ENCODE measurements around the gene BRSK2. TPM values are rescaled to one million over a fixed set of nuclear protein-coding genes. Genes with fewer than 3 reads are reported as not detected.

BRSK2 gene
- total RNA-seq, 3 donors from 2014 or later (not counting 1 experiment from before 2014, with no cell fraction given): 0.11 to 0.14 TPM; not detected in 1

GRCh38 chr11:1445741-1446445, 56.2 kb downstream of the BRSK2 start:
- Mint-ChIP-seq H3K4me3 (no peak overlapping the region), H3K9me3 (no peaks in the 10 kb centered on the region), H3K27me3 (ENCODE audit: low read depth in 2 of 2) (no peaks in the 10 kb centered on the region), H3K27ac (no peak overlapping the region), H3K36me3 (no peaks in the 10 kb centered on the region), H3K4me1 (no peaks in the 10 kb centered on the region)
- H3K27me3 ChIP-seq (ENCODE audit: control insufficient read depth, insufficient read depth, low read length): no peaks in the 10 kb centered on the region
- no peak overlapping the region for H3K27ac ChIP-seq (ENCODE audit: low read length)
- DNase-seq (no peak), ATAC-seq (no peak)
- 94% methylated on average over 30 of the region's 30 CpGs for WGBS (ENCODE audit: insufficient coverage)
- H3K9me3 ChIP-seq (ENCODE audit: control insufficient read depth, insufficient read depth, low read length): no peaks in the 10 kb centered on the region
- TF ChIP-seq CTCF (IDR thresholded peaks at IDR 0.05): no peak
- H3K36me3 ChIP-seq (ENCODE audit: control insufficient read depth, insufficient read depth, low read length): no peaks in the 10 kb centered on the region
- no peaks in the 10 kb centered on the region for H3K4me1 ChIP-seq (ENCODE audit: control insufficient read depth, insufficient read depth, low read length)
- no peak overlapping the region for H3K4me3 ChIP-seq (ENCODE audit: low read length)
- intact Hi-C loops (cut with micrococcal nuclease): no loop called here

- TF ChIP-seq CTCF (IDR thresholded peaks at IDR 0.05): no peak
- DNase-seq: no peak
Measured at GRCh38 chr11:1446623-1447022, 56.9 kb downstream of the BRSK2 start.

GRCh38 chr11:1447845-1448825, 58.4 kb downstream of the BRSK2 start:
- Histone ChIP-seq H3K4me3 (ENCODE audit: low read length) (no peak overlapping the region), H3K9me3 (ENCODE audit: control insufficient read depth, insufficient read depth, low read length) (no peaks in the 10 kb centered on the region), H3K4me1 (ENCODE audit: control insufficient read depth, insufficient read depth, low read length) (no peaks in the 10 kb centered on the region), H3K27ac (ENCODE audit: low read length) (no peak overlapping the region), H3K36me3 (ENCODE audit: control insufficient read depth, insufficient read depth, low read length) (no peaks in the 10 kb centered on the region), H3K27me3 (ENCODE audit: control insufficient read depth, insufficient read depth, low read length) (no peaks in the 10 kb centered on the region)
- Mint-ChIP-seq H3K36me3 (no peaks in the 10 kb centered on the region), H3K9me3 (no peaks in the 10 kb centered on the region), H3K4me3 (no peak overlapping the region), H3K27me3 (ENCODE audit: low read depth in 2 of 2) (no peaks in the 10 kb centered on the region), H3K4me1 (no peaks in the 10 kb centered on the region), H3K27ac (no peak overlapping the region)
- WGBS (ENCODE audit: insufficient coverage): 91% methylated on average over 49 of the region's 49 CpGs
- intact Hi-C loops (cut with micrococcal nuclease): no loop called here
- no peak for TF ChIP-seq CTCF (IDR thresholded peaks at IDR 0.05)
- DNase-seq (no peak), ATAC-seq (no peak)

More at GRCh38 chr11:1446623-1447022, 56.9 kb downstream of the BRSK2 start:
- H3K9me3 ChIP-seq (ENCODE audit: control insufficient read depth, insufficient read depth, low read length): no peaks in the 10 kb centered on the region
- ATAC-seq: no peak
- no peaks in the 10 kb centered on the region for H3K4me1 ChIP-seq (ENCODE audit: control insufficient read depth, insufficient read depth, low read length)
- H3K4me3 ChIP-seq (ENCODE audit: low read length): no peak overlapping the region
- no peak overlapping the region for H3K27ac ChIP-seq (ENCODE audit: low read length)
- Mint-ChIP-seq H3K4me3 (no peak overlapping the region), H3K4me1 (no peaks in the 10 kb centered on the region), H3K36me3 (no peaks in the 10 kb centered on the region), H3K27ac (no peak overlapping the region), H3K27me3 (ENCODE audit: low read depth in 2 of 2) (no peaks in the 10 kb centered on the region), H3K9me3 (no peaks in the 10 kb centered on the region)
- 82% methylated on average over 9 of the region's 9 CpGs for WGBS (ENCODE audit: insufficient coverage)
- H3K27me3 ChIP-seq (ENCODE audit: control insufficient read depth, insufficient read depth, low read length): no peaks in the 10 kb centered on the region
- H3K36me3 ChIP-seq (ENCODE audit: control insufficient read depth, insufficient read depth, low read length): no peaks in the 10 kb centered on the region
- intact Hi-C loops (cut with micrococcal nuclease): no loop called here

Data from natural killer cell (primary cell).